A549 treated with dexamethasone at 1 μM for 4 hours (cell line): ENCODE results near the gene SYCE1. TPM values are rescaled to one million over a fixed set of nuclear protein-coding genes. Genes with fewer than 3 reads are reported as not detected.

Experiments used
- total RNA-seq: library from RNA; stranded (reverse); fragments of 200-300 nt; extraction: Qiagen RNA extraction; gene quantifications from 5 replicates; pipeline ENCODE4 v1.2.3, GENCODE V29; 2022

Gene SYCE1, protein sequence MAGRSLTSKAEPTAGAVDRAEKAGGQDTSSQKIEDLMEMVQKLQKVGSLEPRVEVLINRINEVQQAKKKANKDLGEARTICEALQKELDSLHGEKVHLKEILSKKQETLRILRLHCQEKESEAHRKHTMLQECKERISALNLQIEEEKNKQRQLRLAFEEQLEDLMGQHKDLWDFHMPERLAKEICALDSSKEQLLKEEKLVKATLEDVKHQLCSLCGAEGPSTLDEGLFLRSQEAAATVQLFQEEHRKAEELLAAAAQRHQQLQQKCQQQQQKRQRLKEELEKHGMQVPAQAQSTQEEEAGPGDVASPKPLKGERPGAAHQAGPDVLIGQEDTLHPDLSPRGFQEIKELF
- total RNA-seq, result not detected in 5 replicates

DNA sequence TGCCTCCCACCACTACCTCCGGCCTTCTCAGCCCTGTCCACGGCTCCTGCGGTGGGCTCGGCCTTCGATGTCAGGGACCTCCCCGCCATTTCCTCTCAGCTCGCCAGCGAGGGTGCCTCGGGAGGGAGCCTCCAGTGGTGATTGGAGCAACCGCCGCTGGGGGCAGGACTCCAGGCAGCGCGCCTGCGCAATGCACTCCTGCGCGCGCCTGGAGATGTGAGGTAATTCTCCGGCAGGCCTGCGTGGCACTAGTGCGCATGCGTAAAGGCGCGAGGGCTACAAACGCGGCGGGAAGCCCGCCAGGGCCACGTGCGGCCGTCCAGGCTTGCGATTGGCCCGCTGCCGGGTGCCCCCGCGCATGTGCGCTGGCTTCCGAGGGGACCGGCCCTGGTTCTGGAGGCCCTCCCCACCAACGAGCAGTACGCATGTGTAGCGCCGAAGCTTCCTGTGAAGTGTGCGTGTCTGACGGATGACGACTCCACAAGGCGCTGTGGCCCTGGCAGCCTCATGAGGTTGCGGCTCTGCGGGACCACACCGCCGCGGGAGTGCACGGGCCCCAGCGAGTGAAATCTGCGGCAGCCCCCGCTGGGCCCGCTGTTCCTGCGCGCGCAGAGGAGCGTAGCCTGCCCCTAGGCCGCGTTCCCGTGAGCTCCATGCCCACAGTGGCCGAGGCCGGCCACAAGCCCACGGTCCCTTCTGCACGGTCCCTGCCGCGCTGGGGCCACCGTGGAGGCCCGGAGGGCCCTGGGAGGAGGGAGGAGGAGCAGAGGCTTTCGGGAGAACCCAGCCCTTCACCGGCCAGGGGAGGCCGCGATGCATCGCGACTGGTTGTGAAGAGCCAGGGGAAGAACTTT is at the start of gene SYCE1:
Gene SYCE1, minus strand, starts transcription at position 143 of the 854 bp plus-strand sequence. Its CDS starts 54 bp downstream, at position 89.

DNA sequence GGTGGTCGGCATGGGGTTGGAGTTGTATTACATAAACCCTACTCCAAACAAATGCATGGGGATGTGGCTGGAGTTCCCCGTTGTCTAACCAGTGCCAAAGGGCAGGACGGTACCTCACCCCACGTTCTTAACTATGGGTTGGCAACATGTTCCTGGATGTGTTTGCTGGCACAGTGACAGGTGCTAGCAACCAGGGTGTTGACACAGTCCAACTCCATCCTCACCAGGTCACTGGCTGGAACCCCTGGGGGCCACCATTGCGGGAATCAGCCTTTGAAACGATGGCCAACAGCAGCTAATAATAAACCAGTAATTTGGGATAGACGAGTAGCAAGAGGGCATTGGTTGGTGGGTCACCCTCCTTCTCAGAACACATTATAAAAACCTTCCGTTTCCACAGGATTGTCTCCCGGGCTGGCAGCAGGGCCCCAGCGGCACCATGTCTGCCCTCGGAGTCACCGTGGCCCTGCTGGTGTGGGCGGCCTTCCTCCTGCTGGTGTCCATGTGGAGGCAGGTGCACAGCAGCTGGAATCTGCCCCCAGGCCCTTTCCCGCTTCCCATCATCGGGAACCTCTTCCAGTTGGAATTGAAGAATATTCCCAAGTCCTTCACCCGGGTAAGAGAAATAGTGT is 38.3 kb downstream of the SYCE1 start, which contains the start of gene CYP2E1:
Gene CYP2E1, plus strand, starts transcription at position 407 of the 632 bp plus-strand sequence. Its CDS starts 33 bp downstream, at position 440.

Other genes with a start within 250 kb of the SYCE1 start
- gene CALY, start 228.7 kb downstream of the SYCE1 start, total RNA-seq, result 0.30 to 0.52 TPM (median 0.46 TPM) in 5 replicates
- gene PRAP1, start 218.2 kb downstream of the SYCE1 start, total RNA-seq, result 0.09 to 0.21 TPM (median 0.13 TPM) in 3 of 5 replicates, not detected in the others
- gene FUOM, start 207.6 kb downstream of the SYCE1 start, total RNA-seq, result 11.3 to 14.6 TPM (median 13.2 TPM) in 5 replicates
- gene ECHS1, start 192.2 kb downstream of the SYCE1 start, total RNA-seq, result 130 to 143 TPM (median 133 TPM) in 5 replicates
- 1.4 to 2.5 TPM (median 2.0 TPM) in 5 replicates for gene PAOX, start 186.3 kb downstream of the SYCE1 start, total RNA-seq
- gene MTG1, start 171.4 kb downstream of the SYCE1 start, total RNA-seq, result 37.9 to 48.9 TPM (median 47.8 TPM) in 5 replicates
- 0.30 to 0.41 TPM (median 0.33 TPM) in 5 replicates for gene SPRN, start 141.0 kb downstream of the SYCE1 start, total RNA-seq
- gene SCART1, start 111.6 kb downstream of the SYCE1 start, total RNA-seq, result 0.14 to 0.33 TPM (median 0.29 TPM) in 5 replicates
- 0.11 to 0.18 TPM (median 0.17 TPM) in 5 replicates for gene CYP2E1, start 38.2 kb downstream of the SYCE1 start, total RNA-seq
- 0.10 to 0.24 TPM (median 0.14 TPM) in 5 replicates for gene FRG2B, start 61.2 kb upstream of the SYCE1 start, total RNA-seq